HG02763 (cell line): Measurements from ENCODE around the gene HIP1.
"Not testable (repeated sequence)": the region's sequence is repeated elsewhere in the genome, so short reads cannot be mapped to it uniquely, and the experiment has no call there.

ENCODE experiments used
- ATAC-seq: cut with Tn5 transposase; IDR thresholded peaks from one replicate; pipeline ENCODE4 v1.9.1; 2021; ENCODE audit warnings: mild to moderate bottlenecking, moderate library complexity; ENCODE audit not compliant: unreplicated experiment

Gene HIP1

GRCh38 chr7:75717746-75718145 lies 21.0 kb downstream of the HIP1 start:
- not testable (repeated sequence) for ATAC-seq

- no peak for ATAC-seq
Measured at GRCh38 chr7:75716992-75717626, 21.6 kb downstream of the HIP1 start.

DNA sequence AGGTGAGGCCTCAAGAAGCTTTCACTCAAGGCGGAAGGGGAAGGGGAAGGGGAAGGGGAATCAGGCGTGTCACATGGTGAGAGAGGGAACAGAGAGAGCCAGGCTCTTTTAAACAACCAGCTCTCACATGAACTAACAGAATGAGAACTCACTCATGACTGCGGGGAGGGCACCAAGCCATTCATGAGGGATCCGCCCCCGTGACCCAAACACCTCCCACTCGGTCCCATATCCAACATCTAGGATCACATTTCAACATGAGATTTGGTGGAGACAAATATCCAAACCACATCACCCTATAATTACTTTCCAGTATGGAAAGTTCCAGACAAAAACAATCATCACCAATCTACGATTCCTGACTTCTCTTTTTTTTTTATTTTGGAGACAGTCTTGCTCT lies 22.9 kb downstream of the HIP1 start:
- ATAC-seq, result no peak

GRCh38 chr7:75712517-75713361 lies 26.0 kb downstream of the HIP1 start:
- ATAC-seq, result no peak

GRCh38 chr7:75711656-75712514 lies 26.9 kb downstream of the HIP1 start:
- ATAC-seq, result no peak

DNA sequence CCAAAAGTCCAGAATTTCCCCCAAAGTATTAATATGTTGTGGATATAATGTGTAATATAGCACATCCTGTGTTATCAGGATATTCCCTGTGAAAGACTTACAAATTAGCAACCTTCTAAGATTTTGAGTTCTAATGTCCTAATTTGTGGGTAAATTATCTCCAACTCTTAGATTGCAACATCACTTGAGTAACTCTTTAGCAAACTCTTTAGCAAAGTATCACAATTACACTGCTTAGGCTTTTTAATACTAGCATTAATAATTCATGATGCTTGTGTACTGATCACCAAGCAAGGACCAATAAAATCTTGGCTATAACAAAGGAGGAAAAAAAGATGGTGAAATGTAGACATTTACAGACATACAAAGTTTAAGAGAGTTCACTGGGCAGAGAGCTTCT lies 27.7 kb downstream of the HIP1 start:
- ATAC-seq, result no peak

DNA sequence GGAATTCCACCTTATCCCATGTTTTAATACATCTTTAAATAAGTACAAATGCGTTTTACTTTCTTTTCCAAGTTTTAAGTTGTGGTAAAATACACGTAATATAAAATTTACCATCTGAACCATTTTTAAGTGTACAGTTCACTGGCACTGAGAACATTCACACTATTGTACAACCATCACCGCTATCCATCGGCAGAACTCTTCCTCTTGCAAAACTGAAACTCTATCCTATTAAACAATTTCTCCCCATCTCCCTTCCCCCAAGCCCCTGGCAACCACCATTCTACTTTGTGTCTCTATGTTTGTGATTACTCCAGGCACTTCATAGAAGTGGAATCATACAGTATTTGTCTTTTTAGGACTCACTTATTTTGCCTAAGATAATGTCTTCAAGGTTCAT lies 33.8 kb downstream of the HIP1 start:
- no peak for ATAC-seq

GRCh38 chr7:75702515-75702914 lies 36.2 kb downstream of the HIP1 start:
- ATAC-seq, result no peak

DNA sequence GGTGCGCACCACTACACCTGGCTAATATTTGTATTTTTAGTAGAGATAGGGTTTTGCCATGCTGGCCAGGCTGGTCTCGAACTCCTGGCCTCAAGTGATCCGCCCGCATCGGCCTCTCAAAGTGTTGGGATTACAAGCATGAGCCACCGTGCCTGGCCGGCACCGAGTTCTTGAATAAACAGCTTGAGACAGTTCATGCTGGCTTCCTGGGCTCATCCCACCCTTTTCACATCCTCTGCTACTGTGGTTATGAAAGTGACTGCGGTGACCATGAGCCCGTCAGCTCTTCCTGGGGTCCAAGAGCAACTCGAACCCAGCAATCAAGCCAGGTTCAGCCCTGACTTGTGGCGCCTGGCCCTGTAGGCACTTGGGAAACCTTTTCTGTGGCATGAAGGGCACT lies 38.7 kb downstream of the HIP1 start:
- no peak for ATAC-seq

DNA sequence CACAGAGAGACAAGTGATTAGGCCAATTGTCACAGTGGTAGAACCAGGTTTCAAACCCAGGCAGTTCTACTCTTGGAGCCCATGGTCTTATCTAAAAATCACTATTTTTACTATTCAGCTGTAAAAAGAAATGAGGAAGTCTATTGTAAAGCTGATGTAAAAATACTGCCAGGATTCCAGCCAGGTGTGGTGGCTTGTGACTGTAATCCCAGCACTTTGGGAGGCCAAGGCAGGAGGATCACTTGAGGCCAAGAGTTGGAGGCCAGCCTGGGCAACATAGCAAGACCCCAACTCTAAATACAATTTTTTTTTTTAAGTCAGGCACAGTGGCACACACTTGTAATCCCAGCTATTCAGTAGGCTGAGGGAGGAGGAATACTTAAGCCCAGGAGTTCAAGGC lies 40.4 kb downstream of the HIP1 start:
- no peak for ATAC-seq

- no peak for ATAC-seq
Measured at GRCh38 chr7:75696263-75697037, 42.3 kb downstream of the HIP1 start.

- ATAC-seq, result no peak
Measured at GRCh38 chr7:75694638-75695399, 43.9 kb downstream of the HIP1 start.

DNA sequence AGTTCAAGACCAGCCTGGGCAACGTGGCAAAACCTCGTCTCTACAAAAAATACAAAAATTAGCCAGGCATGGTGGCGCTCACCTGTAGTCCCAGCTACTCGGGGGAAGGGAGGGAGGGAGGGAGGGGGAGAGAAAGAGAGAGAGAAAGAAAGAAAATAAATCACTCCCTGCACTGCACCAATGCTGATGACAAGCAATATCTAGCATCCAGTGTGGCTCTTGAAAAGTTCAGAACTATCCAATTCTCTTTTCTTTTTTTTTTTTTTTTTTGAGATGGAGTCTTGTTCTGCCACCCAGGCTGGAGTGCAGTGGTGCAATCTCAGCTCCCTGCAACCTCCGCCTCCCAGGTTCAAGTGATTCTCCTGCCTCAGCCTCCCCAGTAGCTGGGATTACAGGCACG lies 45.1 kb downstream of the HIP1 start:
- not testable (repeated sequence) for ATAC-seq

- no peak for ATAC-seq
Measured at GRCh38 chr7:75691793-75692543, 46.8 kb downstream of the HIP1 start.

DNA sequence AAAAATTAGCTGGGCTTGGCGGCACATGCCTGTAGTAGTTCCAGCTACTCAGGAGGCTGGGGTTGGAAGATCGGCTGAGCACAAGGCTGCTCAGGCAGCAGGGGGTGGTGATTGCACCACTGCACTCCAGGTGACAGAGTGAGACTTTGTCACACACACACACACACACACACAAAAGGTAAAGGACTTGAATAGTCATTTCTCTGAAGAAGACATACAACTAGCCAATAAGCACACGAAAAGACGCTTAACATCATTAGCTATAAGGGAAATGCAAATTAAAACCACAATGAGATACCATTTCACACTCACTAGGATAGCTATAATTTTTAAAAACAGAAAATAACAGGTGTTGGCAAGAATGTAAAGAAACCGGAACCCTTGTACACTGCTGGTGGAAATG lies 48.6 kb downstream of the HIP1 start:
- ATAC-seq, result no peak

DNA sequence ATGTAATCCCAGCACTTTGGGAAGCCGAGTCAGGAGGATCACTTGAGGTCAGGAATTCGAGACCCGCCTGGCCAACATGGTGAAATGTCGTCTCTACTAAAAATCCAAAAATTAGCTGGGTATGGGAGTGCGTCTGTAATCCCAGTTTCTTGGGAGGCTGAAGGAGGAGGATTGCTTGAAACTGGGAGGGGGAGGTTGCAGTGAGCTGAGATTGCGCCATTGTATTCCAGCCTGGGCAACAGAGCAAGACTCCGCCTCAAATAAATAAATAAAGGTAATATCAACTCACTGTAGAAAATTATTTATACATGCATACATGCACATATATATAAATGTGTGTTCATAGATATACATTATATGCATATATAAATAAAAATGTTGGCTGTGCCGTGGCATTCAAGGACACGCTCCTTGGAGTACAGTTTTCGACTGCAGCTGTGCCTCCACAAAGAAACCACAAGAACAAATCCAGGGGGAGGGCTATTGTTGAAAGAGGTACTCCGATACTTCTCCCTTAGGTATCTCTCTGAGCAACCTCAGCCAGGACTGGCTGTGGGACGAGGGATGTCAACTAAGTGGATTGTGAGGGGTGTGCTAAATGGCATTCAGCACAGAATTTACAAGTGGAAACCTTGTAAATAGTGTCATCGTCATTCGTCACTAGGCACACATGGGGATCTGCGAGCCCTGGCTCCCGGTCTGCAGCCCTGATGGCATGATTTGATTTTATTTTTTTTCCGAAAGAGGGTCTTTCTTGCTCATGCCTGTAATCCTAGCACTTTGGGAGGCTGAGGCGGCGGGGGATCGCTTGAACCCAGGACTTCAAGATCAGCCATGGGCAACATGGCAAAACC lies 49.3 kb downstream of the HIP1 start:
- no peak for ATAC-seq

DNA sequence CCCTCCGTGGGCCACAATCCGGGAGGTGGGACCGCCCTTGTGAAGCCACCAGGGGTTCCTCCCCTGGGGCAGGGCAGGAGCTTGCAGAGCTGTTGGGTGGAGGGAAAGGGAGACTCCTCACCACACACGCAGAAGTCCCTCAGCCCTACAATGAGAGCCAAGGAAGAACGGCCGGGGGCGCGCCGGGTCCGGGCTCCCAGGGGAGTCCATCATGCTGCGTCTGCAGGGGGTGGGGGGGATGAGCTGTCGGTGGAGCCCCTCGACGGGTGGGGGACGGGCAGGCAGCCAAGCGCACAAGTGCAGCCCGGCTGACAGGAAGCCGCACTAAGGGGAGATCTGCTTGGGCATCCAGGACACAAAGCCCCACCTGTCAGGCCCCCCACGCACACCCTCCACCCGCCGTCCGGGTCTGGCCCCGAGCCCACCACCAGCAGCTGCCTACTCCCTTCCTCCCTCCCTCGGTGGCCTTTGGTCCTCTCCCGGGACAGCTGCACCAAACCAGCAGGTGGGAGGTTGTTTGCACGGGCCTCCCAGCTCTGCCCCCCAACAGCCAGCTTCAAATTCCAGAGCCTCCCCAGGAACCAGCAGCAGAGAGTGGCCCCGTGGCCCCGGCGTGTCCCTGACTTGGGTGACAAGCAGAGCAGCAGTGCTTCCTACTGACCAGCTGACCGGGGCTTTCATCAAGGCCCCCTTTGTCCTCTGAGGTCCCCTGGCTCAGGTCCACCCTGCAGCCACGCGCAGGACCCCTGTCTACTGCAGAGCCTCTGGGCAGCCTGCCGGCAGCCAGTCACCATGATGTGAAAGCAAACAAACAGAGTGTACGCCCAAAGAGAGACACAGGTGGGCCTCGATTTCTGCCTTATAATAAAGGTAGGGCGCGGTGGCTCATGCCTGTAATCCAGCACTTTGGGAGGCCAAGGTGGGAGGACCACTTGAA lies 50.3 kb downstream of the HIP1 start:
- no peak for ATAC-seq
